ENCODE measurements around the gene MORC3. TPM values are rescaled to one million over a fixed set of nuclear protein-coding genes. Genes with fewer than 3 reads are reported as not detected.

MORC3 gene
- total and polyA plus RNA-seq, 9 of the 15 experiments (the other 6 are each of a cell fraction or from before 2014, with no cell fraction given), result 12.7 to 53.7 (median 36.0) TPM

GRCh38 chr21:36319767-36320420 is at the start of gene MORC3 (continued):
- TF ChIP-seq TSHZ1 (CRISPR knock-in tag; IDR thresholded peaks at IDR 0.05) (no peak), SMAD3 (CRISPR knock-in tag; conservative IDR thresholded peaks at IDR 0.05) (no peak), NFIC (IDR thresholded peaks at IDR 0.05) (no peak), GTF2A2 (tag; IDR thresholded peaks at IDR 0.05) (no peak), CEBPB (tag; IDR thresholded peaks at IDR 0.05) (no peak), MED1 (CRISPR knock-in tag; IDR thresholded peaks at IDR 0.05; ENCODE audit: borderline replicate concordance) (no peak), KLF13 (tag; IDR thresholded peaks at IDR 0.05; ENCODE audit: borderline replicate concordance, low read depth) (no peak), TRIM25 (IDR thresholded peaks at IDR 0.05; ENCODE audit: borderline replicate concordance) (no peak), BRD4 (IDR thresholded peaks at IDR 0.05) (no peak), MLLT1 (IDR thresholded peaks at IDR 0.05) (peak in 1 of 2 experiments; percentile 40; a peak in 1 of 4 replicates), HLTF (IDR thresholded peaks at IDR 0.05) (no peak), NONO (IDR thresholded peaks at IDR 0.05; ENCODE audit: low read depth in 2 of 2, low read length in 1 of 2) (peak in 1 of 2 experiments; percentile 69; a peak in 1 of 4 replicates), RBM15 (IDR thresholded peaks at IDR 0.05; ENCODE audit: insufficient read depth, low read length) (no peak)
- TF ChIP-seq, protein P1, sequence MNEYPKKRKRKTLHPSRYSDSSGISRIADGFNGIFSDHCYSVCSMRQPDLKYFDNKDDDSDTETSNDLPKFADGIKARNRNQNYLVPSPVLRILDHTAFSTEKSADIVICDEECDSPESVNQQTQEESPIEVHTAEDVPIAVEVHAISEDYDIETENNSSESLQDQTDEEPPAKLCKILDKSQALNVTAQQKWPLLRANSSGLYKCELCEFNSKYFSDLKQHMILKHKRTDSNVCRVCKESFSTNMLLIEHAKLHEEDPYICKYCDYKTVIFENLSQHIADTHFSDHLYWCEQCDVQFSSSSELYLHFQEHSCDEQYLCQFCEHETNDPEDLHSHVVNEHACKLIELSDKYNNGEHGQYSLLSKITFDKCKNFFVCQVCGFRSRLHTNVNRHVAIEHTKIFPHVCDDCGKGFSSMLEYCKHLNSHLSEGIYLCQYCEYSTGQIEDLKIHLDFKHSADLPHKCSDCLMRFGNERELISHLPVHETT (CRISPR knock-in tag; conservative IDR thresholded peaks at IDR 0.05 in 1 of 2, IDR thresholded peaks at IDR 0.05 in 1 of 2), result peak in 1 of 2 experiments; percentile 93; a peak in 2 of 4 replicates
